GM12891 (cell line): Measurements from ENCODE around the gene LCP2.

Experiments used
- PAX5 ChIP-seq: IDR thresholded peaks from 2 replicates; pipeline ENCODE4 v1.6.1; 2011; ENCODE audit warnings: low read length, moderate library complexity, mild to moderate bottlenecking; ENCODE audit not compliant: insufficient read depth, severe bottlenecking
- POLR2A ChIP-seq: IDR thresholded peaks from 2 replicates; pipeline ENCODE4 v1.6.1; 2011; ENCODE audit warnings: low read depth, low read length, control low read depth
- POLR2AphosphoS5 ChIP-seq: IDR thresholded peaks from 2 replicates; pipeline ENCODE4 v1.6.1; 2011; ENCODE audit warnings: low read depth, low read length, control low read depth
- POU2F2 ChIP-seq: IDR thresholded peaks from 2 replicates; pipeline ENCODE4 v1.6.1; 2011; ENCODE audit warnings: low read depth, mild to moderate bottlenecking, control low read depth, low read length, moderate library complexity
- SPI1 ChIP-seq: IDR thresholded peaks from 2 replicates; pipeline ENCODE4 v1.6.1; 2011; ENCODE audit warnings: low read depth, low read length, control low read depth
- TAF1 ChIP-seq: IDR thresholded peaks from 2 replicates; pipeline ENCODE4 v1.6.1; 2011; ENCODE audit warnings: low read depth, low read length, control low read depth

DNA sequence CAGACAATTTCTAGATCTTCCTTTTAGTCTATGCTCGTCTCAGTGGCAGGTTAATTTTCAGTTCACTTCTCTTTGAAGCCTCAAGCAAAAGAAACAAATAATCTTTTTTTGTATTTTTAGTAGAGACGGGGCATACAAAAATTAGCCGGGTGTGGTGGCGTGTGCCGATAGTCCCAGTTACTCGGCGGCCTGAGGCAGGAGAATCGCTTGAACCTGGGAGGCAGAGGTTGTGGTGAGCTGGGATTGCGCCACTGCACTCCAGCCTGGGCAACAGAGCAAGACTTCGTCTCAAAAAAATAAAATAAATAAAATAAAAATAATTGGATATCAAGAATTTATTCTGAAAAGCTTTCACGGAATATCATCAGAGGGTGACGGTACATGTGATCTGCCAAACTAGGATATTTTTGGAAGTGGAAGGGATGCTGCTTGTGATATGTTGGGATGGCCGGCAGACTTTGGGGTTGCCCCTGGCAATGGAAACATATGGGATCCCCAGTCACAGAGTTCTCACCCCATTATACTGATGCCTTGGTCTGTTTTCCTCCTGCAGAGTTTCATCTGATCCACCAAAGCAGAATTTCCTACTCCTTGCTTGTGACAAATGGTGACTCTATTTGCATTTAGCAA is 7.6 kb upstream of the LCP2 start:
- TF ChIP-seq TAF1 (no peak), POLR2A (no peak), POLR2AphosphoS5 (no peak), SPI1 (no peak), POU2F2 (no peak), PAX5 (no peak)
